T-helper 2 cell treated with Interferon-gamma antibody and Interleukin-4, amounts not matched to agents 100 ng/mL and 5 ng/mL, for 36 hours (primary cell): ENCODE results near the gene WDR86. TPM values are rescaled to one million over a fixed set of nuclear protein-coding genes. Genes with fewer than 3 reads are reported as not detected.

Experiments
- intact Hi-C: fragments of 100-400 bp; cut with micrococcal nuclease; formaldehyde crosslinking; loops from one replicate; pipeline ENCODE4 v1.15.1; 2023
- total RNA-seq: library from RNA; stranded (reverse); gene quantifications from 2 replicates; pipeline ENCODE4 v1.2.3, GENCODE V29; 2022

The WDR86 gene
- total RNA-seq, 1 donor from 2014 or later = not detected

- intact Hi-C loops = no loop called here
These were observed 18.8 kb upstream of the WDR86 start for GRCh38 chr7:151428378-151429236.

- intact Hi-C loops = no loop called here
These were observed 18.0 kb upstream of the WDR86 start for GRCh38 chr7:151427705-151428377.

GRCh38 chr7:151426904-151427704 is 17.3 kb upstream of the WDR86 start:
- intact Hi-C loops = no loop called here

GRCh38 chr7:151426441-151426903 is 16.6 kb upstream of the WDR86 start:
- intact Hi-C loops = no loop called here

DNA sequence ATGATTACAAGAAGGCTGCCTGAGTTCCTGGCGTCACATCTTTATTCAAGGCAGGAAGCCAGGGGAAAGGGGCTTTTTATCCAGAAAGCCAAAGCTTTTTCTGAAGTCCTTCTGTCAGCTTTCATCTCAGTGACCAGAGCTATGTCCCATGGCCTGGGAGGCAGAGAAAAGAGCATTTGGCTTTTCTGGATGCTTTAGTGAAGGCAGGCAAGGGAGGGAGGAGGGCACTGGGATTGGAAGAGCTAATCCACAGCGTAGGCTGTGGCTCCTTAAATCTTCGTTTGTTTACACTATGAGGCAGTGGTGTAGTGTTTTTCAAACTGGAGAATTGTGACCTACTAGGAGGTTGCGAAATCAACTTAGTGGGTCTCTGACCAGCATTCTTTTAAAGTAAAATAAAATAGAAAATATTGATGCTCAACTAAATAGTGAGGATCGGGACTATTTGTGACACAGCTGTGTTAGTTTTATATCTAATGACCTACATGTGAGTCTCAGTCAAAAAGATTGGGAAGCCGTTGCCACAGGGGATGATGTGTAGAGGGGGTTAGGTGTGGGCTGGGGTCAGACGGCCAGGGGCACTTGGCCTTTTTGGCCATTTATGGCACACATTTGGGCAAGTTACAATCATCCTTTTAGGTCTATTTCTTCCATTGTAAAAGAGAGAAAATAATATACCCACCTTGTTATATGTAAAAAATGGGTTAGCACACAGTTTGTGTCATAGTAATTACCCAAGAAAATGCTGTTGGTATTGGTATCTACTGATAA is 16.0 kb upstream of the WDR86 start:
- intact Hi-C loops = no loop called here

DNA sequence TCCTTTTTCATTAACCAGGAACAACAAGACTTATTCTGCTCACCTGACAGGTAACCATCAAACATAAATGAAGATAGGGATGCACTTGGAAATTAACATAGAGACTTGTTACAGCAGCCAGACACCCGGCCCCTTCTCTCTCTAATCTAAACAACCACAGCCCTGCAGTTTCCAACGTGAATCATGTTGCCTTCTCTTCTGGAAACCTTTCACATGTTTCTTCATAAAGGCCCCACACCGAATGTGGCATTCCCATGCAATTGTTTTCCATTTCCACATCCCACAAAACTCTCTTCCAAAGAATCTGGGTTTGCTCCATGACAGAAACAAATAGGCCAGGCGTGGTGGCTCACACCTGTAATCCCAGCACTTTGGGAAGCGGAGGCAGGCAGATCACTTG is 15.0 kb upstream of the WDR86 start:
- intact Hi-C loops = no loop called here

GRCh38 chr7:151423936-151424335 is 14.1 kb upstream of the WDR86 start:
- intact Hi-C loops = no loop called here

DNA sequence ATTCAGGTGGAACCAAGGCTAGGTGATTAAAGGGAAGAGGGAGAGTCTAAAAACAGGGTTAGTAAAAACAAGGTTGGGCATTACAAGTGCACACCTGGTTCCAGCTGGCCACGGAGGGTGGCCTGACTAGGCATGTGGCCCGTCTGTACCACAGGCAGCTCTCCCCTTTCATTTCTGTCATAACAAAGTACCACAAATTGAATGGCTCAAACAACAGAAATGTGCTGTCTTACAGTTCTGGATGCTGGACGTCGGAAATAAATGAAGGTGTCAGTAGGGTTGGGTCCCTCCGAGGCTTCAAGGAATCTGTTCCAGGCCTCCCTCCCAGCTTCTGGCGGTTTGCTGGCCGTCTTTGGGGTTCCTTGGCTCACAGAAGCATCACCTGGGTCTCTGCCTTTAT is 13.4 kb upstream of the WDR86 start:
- intact Hi-C loops = no loop called here

DNA sequence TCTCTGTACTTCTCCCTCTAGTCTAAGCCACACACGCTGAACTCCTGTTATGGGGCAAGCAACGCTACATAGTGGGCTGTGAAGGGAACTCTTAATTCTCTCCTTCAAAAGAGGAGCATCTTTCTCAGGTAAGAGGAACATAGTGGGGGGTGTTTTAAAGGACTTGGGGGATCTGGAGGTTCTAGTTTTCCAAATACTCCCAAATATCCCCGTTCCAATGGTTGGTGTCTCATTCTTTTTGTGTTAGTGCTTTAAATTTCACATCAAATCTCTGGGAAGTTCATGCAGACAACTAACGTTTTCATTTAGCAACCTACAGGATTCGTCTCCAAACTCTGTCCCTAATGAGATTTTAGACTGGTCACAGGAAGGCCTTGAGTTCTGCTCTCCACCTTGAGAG is 12.4 kb upstream of the WDR86 start:
- intact Hi-C loops = no loop called here

- intact Hi-C loops = no loop called here
These were observed 10.3 kb upstream of the WDR86 start for GRCh38 chr7:151420144-151420543.

- intact Hi-C loops = no loop called here
These were observed 7.1 kb upstream of the WDR86 start for GRCh38 chr7:151416941-151417315.

- intact Hi-C loops = no loop called here
These were observed 6.5 kb upstream of the WDR86 start for GRCh38 chr7:151416112-151416940.

- intact Hi-C loops = no loop called here
These were observed 5.7 kb upstream of the WDR86 start for GRCh38 chr7:151415375-151416105.

GRCh38 chr7:151413241-151413640 is 3.4 kb upstream of the WDR86 start:
- intact Hi-C loops = no loop called here

GRCh38 chr7:151412318-151412717 is 2.5 kb upstream of the WDR86 start:
- intact Hi-C loops = no loop called here

DNA sequence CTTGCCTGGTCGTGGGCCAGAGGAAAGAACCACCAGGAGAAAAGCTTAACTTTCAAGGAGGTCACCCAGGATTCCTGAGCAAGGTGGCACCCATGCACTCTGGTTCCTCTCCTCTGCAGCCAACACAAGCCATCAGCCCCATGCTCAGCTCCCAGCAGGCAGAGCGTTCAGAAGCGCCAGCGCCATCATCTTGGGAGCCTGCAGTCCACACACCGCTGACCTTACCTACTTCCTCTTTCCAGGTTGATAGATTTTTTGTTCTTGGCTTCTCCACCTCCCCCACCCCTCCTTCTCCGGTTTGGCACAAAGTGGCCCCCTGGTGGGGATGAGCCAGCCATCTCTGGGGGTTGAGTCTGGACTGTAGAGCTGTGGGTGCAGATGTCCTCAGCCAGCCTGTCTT is 1.7 kb upstream of the WDR86 start:
- intact Hi-C loops = no loop called here

DNA sequence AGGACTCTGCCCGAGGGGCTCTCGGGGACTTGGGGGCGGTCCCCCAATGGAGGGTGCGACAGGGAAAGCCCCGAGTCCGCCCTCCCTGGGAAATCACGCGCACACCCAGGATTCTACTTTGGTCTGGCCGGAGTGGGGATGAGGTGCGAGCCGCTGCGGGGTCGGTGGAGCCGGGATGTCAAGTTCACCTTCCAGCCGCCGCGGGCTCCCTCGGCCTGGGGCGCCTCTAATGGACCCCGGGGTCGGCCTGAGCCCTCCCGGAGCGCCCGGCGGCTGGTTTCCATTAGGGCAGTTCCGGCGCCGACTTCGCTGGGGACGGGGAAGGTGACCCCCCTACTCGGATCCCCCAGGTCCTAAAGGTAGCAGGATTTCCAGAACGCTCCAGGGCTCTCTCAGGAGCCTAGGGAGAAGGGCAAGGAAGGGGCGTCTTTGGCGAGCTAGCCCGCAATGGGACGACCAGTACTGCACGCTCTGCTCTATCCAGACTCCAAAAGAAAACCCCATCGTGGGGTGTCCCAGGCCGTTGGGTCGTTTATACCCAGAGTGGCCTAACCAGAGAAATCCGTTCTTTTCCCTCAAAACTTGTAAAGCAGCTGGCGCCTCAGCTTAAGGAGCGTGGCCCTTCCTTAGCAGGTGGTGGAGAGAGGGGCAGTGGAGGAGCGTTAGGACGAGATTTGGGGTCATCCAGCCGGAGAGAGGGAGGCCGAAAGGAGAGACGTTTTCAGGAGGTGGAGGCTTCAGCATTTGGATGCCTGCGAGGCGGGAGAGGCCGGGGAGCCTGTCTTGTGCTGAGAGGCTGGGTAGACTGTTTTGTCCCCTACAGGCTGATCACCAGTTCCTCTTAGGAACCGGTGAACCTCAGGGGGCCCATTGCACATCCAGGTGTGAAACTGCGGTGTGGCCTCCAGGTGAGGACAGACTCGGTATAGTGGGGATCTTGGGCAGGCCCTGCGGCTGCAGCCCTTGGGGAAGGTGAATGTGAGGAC is 860 bp upstream of the WDR86 start:
- intact Hi-C loops = no loop called here
